ENCODE results near the gene LRMDA.

DNA sequence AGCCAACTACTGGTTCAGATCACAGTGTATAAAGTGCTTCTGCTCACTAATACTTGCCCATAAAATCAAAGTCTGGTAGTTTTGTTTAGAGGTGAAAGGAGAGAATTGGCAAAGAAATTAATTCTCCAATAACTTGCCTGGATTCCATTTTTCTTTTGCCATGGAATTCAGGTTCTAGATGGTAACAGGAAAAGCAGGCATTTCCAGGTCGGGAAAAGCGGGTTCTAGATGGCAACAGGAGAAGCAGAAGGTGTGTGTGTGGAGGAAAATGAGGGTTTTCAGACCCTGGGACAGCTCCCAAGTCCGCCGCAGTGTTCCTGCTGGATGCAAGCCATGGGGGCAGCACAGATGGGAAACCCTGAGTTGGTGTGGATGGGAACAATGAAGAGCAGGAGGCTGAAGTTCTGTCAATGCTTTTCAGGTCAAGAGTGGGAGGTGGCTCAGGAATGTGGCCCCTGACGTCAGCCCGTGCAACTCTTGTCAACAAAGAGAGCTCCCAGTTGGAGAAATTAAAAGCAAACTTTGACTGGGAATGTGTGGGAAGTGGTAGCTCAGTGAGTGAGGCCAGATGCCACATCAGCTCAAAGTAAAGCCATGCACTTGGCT, 696.7 kb downstream of the LRMDA start:
- TF ChIP-seq, protein P1, sequence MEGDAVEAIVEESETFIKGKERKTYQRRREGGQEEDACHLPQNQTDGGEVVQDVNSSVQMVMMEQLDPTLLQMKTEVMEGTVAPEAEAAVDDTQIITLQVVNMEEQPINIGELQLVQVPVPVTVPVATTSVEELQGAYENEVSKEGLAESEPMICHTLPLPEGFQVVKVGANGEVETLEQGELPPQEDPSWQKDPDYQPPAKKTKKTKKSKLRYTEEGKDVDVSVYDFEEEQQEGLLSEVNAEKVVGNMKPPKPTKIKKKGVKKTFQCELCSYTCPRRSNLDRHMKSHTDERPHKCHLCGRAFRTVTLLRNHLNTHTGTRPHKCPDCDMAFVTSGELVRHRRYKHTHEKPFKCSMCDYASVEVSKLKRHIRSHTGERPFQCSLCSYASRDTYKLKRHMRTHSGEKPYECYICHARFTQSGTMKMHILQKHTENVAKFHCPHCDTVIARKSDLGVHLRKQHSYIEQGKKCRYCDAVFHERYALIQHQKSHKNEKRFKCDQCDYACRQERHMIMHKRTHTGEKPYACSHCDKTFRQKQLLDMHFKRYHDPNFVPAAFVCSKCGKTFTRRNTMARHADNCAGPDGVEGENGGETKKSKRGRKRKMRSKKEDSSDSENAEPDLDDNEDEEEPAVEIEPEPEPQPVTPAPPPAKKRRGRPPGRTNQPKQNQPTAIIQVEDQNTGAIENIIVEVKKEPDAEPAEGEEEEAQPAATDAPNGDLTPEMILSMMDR (conservative IDR thresholded peaks at IDR 0.05; ENCODE audit: low read depth, low read length), result no peak
- peak; percentile 71 for TF ChIP-seq EZH2 (IDR thresholded peaks at IDR 0.05; ENCODE audit: low read length, unreplicated experiment)
